HG03521 (cell line): ENCODE results near the gene SYTL2.
"Not testable (repeated sequence)": the region's sequence is repeated elsewhere in the genome, so short reads cannot be mapped to it uniquely, and the experiment has no call there.

Experiments used
- ATAC-seq: cut with Tn5 transposase; IDR thresholded peaks from one replicate; pipeline ENCODE4 v1.9.1; 2021; ENCODE audit warnings: mild to moderate bottlenecking, moderate library complexity; ENCODE audit not compliant: unreplicated experiment

Gene SYTL2

DNA sequence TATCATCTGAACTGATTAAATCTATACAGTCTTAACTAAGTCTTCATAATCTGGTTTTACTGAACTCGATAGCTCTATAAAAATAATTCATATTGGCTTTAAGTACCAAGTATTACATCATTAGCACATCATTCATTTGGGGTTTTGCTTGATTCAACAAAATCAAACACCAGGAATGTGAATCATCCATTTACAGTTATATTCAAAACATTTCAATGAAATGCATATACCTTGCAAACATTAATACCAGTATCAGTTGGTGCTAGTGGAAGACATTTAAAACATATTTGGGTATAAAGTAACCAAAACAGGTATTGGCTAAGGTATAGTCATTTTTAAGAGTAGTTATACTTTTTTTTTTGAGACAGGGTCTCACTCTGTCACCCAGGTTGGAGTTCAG is 112.7 kb downstream of the SYTL2 start:
- no peak for ATAC-seq

DNA sequence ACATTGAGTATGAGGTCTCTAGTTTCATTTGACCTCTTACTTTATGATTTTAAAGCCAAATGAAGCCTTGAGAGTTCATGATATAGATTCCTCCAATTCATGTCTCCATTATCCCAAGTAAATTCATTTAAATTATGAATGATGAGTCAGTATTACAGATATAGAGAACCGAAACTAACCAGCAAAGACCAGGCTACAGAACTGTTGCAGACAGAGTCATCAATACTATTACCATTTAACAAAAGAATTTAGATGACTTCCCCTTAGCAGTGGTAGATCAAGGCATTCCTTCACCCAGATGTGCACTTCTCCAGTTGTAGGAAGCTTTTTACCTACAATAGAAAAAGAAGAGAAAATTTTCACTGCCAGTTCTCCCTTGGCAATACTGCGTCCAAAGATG is 113.2 kb downstream of the SYTL2 start:
- ATAC-seq, result no peak

- no peak for ATAC-seq
Measured at GRCh38 chr11:85695546-85695945, 115.4 kb downstream of the SYTL2 start.

DNA sequence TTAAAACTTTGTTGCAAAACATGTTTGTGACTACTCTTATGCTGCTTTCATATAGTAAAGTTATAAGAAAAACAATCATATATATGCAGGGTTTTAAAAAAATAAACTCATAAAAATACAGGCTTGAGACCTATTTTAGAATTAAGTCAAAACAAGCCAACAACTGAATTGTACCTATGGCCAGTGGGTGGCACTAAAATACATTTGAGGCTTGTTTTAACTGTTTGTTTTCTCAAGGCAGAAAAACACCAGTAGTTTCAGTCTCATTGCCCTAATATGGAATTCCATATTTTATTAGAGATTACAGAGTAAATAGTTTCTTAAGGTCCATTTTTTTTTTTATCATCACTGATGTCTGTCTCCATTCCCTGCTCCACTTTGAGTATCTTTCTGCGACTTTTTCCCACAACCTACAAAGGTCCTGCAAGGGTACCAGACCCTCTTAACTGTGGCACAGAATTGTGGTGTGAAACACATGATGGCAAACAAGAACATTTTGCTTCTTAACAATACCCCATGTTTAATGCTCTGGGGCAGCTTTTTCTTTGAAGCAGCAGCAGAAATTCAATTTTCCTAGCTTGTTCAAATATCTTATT is 116.5 kb downstream of the SYTL2 start:
- no peak for ATAC-seq

GRCh38 chr11:85685820-85686459 is 125.0 kb downstream of the SYTL2 start, which contains the start of gene CCDC89:
CCDC89 (minus strand) TSS chr11:85686195; CDS start chr11:85686130, 65 bp downstream.
- no peak for ATAC-seq

DNA sequence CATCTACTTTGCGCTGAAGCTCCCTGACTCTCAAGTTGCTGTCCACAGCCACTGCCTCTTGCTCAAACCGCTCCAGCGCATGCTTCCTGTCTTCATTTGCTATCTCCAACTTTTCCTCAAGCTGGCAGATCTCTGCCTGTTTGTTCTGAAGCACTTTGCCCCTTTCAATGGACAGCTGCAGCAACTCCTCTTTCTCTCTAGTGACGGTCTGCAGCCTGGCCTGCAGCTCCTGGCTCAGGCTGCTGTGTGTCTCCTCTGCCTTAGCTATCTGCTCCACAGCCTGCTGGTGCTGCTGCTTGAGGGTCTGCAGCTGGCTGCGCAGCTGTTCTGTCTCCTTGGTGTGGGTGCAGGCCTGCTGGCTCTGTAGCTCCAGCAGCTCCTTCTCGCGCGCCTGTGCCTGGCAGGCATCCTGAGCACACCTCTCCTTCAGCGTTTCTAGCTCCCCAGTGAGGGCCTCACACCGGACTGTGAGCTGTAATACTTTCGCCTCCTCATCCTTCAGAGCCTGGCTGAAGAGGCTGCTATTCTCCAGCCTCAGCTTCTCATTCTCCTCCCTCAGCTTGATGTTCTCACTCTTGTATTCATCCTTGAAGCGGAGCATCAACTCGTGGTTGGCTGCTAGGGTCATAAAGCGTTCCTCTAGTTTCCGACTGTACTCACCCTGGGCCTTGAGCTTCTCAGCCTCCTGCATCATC is 125.7 kb downstream of the SYTL2 start:
- ATAC-seq, result no peak

DNA sequence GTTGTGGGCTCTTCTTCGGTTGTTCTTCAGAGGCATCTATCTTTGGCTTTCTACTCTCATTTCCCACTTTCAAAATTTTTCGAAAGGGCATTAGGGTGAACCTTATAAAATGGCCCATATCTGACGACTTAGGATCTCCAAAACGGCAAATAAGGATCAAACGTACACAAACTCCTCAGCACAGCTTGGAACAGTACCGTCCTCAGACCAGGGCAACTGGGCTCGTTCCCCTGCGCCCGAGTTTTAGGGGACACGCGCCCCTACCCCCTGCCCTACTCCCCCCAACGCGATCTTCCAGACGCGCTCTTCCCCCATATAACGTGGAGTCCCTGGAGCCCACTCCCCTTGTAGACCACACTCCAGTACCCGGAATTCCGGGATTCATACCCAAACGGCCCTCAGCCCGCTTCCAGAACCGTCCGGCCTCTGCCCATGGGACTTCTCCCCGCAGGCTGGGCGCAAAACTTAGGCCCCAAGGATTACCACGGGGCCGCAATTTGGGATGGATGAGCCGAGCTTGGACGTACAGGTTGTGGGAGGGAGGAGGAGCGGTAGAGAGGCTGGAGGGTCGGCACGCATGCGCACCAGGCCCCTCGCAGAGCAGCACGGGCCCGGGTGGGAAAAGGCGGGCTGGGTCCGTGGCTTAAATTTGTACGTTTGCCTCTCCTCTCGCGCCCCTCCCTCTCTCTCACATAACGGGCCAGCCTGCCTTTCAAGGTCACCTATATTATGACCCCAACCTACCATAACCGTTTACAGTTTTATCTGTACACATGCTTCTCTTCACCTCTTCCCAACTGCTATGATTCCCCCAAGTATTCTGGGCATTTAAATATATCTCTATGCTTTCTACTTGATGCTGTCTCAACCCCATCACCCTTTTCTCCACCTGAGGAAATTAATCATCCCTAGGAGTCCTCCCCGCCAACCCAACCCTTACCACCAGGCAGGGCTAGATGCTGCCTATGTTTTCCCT is 128.3 kb downstream of the SYTL2 start:
- ATAC-seq, result peak; percentile 88

GRCh38 chr11:85680897-85681296 is 130.0 kb downstream of the SYTL2 start:
- no peak for ATAC-seq

DNA sequence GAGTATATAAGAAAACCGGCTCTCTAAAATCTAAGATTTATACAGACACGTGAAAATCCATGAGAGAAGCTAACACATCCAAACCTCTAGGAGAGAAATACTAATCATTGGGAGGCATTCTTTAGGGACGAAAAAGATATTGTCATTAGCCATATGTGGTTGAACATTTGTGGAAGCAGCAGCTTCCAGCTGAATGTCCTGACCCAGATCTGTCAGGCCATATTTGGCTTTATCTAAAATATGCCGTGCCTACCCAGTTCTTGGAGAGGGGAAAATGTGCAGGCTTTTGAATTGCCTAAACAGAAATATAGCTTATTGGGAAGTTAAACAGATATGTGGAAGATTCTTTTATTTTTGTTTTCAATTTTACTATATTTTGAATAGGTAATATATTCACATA is 131.4 kb downstream of the SYTL2 start:
- ATAC-seq, result no peak

- no peak for ATAC-seq
Measured at GRCh38 chr11:85673393-85673792, 137.5 kb downstream of the SYTL2 start.

DNA sequence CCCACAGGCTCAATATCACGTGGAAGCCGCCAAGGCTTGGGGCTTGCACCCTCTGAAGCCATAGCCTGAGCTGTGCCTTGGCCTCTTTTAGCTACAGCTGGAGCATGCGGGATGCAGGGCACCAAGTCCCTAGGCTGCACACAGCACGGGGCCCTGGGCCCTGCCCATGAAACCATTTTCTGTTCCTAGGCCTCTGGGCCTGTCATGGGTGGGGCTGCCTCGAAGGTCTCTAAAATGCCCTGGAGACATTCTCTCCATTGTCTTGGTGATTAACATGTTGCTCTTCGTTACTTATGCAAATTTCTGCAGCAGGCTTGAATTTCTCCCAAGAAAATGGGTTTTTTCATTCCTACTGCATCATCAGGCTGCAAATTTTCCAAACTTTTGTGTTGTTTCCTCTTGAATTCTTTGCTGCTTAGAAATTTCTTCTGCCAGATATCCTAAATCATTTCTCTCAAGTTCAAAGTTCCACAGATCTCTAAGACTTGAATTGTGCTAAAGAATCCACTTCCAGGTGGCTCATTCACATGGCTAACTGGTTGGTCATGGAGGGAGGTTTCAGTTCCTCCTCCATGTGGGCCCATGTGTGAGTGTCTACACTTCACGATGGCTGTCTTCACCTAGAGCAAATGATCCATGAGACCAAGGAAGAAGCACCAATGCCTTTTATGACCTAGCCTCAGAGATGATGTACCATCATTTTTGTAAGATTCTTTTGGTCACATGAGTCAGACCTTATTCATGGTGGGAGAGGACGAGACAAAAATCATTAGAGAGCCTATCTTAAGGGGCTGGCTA is 138.6 kb downstream of the SYTL2 start:
- ATAC-seq, result no peak

DNA sequence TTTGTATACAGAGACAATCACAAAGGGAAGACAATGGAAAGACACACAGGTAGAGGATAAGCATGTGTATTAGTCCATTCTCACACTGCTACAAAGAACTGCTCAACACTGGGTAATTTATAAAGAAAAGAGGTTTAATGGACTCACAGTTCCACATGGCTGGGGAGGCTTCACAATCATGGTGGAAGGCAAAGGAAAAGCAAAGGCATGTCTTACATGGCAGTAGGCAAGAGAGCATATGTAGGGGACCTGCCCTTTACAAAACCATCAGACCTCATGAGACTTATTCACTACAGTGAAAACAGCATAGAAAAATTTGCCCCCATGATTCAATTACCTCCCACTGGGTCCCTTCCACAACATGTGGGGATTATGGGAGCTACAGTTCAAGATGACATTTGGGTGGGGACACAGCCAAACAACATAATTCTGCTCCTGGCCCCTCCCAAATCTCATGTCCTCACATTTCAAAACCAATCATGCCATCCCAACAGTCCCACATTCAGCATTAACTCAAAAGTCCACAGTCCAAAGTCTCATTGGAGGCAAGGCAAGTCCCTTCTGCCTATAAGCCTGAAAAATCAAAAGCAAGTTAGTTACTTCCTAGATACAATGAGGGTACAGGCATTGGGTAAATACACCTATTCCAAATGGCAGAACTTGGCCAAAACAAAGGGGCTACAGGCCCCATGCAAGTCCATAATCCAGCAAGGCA is 139.8 kb downstream of the SYTL2 start:
- not testable (repeated sequence) for ATAC-seq

DNA sequence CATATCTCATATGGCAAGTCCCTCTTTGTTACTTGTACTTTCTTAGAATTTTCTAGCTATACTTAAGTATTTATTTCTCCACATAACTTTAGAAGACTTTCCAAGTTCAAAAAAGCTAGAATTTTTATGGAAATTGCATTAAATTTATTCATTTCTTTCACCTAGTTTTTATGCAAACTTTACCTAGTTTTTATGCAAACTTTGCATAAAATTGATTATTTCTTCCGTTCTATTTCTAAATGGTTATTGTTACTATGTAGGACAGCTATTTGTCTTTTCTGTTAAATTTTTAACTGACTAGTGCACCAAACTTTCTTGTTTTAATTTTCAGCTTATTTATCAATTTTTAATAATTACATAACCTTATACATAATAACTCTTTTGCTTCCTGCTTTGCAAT is 142.8 kb downstream of the SYTL2 start:
- ATAC-seq, result no peak

DNA sequence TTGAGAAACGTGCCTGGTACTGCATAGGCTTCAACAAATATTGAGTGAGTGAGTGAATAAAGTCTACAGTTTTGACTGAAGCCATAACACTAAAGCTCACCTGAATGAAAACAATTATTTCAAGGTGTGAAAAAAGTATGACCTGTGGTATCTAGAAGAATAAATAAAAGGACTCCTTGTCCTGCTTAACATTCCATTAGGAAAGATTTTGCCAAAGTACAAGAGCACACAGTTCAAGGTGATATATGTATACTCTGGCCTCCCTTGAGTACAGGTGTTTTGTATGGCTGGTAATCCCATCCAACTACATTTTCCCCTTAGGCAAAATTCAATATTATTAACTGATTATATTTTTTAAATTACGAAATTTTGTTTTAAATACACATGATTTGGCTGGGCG is 144.3 kb downstream of the SYTL2 start:
- no peak for ATAC-seq

DNA sequence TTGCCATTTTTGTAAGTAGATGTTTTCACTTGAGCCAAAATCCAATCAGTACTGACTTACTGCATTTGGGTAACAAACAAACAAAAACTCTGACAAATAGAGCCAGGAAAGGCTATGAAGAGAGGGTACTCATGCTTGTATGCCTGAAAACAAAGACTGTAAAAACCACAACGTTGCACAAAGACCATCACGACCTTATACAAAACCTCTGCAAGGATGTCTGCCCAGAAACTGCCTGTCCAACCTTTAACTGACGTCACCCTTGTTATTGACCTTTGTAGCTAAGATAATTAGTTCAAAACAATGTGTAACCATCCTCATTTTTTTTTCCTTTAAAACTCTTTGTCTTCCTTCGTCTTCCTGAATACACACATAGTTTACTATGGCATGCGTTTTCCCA is 145.2 kb downstream of the SYTL2 start:
- no peak for ATAC-seq

DNA sequence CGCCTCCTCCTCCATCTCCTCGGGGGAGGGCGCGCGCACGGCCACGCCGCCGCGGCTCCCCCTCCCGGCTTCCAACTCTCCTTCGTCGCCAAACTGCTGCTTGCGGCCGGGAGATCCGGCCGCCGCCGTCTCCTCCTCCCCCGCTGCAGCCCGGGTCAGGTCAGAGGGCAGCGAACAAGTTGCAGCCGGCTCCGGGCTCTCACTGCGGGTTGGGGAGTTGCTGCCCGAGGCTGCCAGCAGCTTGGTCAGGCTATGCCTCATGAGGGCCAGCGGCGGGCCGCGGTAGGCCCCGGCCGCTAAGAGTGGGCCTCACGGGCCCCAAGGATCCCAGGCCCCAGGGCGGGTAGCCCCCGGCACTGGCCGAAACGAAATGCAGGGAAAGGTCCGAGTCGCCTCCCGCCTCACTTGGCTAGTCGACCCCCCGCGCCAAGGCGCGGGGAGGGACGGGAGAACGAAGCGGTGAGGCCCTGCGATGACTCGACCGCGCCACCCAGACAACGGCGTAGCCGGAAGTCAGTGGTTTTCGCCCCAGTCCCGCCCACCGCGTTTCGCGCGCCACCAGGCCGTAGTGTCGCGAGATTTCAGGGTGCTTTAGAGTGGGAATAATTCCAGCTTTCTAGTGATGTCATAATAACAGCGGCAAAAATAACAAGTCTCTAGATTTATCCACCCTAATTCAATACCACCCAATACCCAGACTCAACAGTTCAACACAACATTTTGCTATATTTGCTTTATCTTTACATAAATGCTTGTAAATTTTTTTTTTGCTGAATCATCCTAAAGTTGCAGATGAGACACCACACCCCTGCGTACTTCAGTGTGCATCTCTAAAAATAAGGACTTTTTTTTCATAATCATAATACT is 146.1 kb downstream of the SYTL2 start, which contains the start of gene CREBZF:
CREBZF (minus strand) TSS at position 515 of the 867 bp plus-strand sequence; CDS start at position 261, 254 bp downstream.
- peak; percentile 82 for ATAC-seq

GRCh38 chr11:85663753-85664614 is 147.0 kb downstream of the SYTL2 start:
- ATAC-seq, result peak; percentile 72
